Measurements from ENCODE around the gene CYB5R3.

DNA sequence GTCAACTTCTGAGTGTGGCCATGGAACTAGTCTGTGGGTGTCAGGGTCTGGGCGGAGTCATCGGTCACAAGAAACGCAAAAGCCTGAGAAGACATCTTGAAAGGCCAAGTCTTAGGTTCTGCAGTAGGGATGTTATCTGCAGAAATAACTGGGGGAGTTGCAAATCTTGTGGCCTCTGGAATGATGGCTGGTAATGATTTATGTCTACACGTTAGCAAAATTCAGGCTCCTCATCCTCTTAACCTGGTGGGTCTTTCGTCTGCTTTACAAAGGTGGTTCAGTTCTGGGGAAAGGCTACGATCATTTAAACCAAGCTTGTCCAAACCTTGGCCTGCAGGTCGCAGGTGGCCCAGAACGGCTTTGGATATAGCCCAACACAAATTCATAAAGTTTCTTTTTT is 7.4 kb upstream of the CYB5R3 start:
- TF ChIP-seq YY1 (IDR thresholded peaks at IDR 0.05; ENCODE audit: insufficient read depth, insufficient read length): no peak
- no peak for TF ChIP-seq ZNF274 (IDR thresholded peaks at IDR 0.05; ENCODE audit: low read depth, low read length)
- TF ChIP-seq SUZ12 (IDR thresholded peaks at IDR 0.05; ENCODE audit: extremely low read depth, insufficient read depth, insufficient read length): no peak

Data from NT2/D1 (cell line).